Suprapubic skin (tissue), 4 donors: Measurements from ENCODE around the gene UGT1A3. TPM values are rescaled to one million over a fixed set of nuclear protein-coding genes. Genes with fewer than 3 reads are reported as not detected.

Source experiments
- DNase-seq, 2 donors: peaks; one replicate each; pipeline ENCODE4 v3.0.0-alpha.2; 2019; ENCODE audit warnings: low spot score in 2 of 2
- H3K27ac ChIP-seq: fragments of 200-600 bp; sonication (generic); one replicate; pipeline ENCODE4 v1.5.1; 2019
- H3K27me3 ChIP-seq: fragments of 200-600 bp; sonication (generic); one replicate; pipeline ENCODE4 v1.5.1; 2019
- H3K36me3 ChIP-seq: fragments of 200-600 bp; sonication (generic); one replicate; pipeline ENCODE4 v1.5.1; 2019
- H3K4me1 ChIP-seq: fragments of 200-600 bp; sonication (generic); one replicate; pipeline ENCODE4 v1.5.1; 2019
- H3K4me3 ChIP-seq: fragments of 200-600 bp; sonication (generic); one replicate; pipeline ENCODE4 v1.5.1; 2019; ENCODE audit warnings: mild to moderate bottlenecking
- H3K9me3 ChIP-seq: fragments of 200-600 bp; sonication (generic); one replicate; pipeline ENCODE4 v1.5.1; 2019
- EP300 ChIP-seq: sonication (generic); formaldehyde crosslinking; IDR thresholded peaks from one replicate; pipeline ENCODE4 v1.6.1; 2017; ENCODE audit warnings: antibody characterized with exemption
- POLR2A ChIP-seq, 2 donors: fragments of 450-650 bp; IDR thresholded peaks; one replicate each; pipeline ENCODE4 v1.6.1; 2017; ENCODE audit warnings: antibody characterized with exemption in 2 of 2, mild to moderate bottlenecking in 2 of 2, moderate library complexity in 2 of 2
- POLR2AphosphoS5 ChIP-seq, 3 donors: sonication (generic); formaldehyde crosslinking; IDR thresholded peaks; one replicate each; pipeline ENCODE4 v1.6.1; 2017; ENCODE audit warnings: antibody characterized with exemption in 3 of 3
- WGBS: methylation state at CpG from one replicate; pipeline ENCODE4 v1.1.5; 2018; 5-methylcytosine and 5-hydroxymethylcytosine counted together
- total RNA-seq, 4 donors: library from RNA; depleted of rRNA; stranded (reverse); fragments of >200 nt; gene quantifications; one replicate each; pipeline ENCODE4 v1.1.0, GENCODE V29; 2016
- TF ChIP-seq, protein P1 (sequence below), 2 donors: fragments of 200-600 bp in 1 of 2; fragments of 450-650 bp in 1 of 2; sonication (generic) in 1 of 2; IDR thresholded peaks; one replicate each; pipeline ENCODE4 v1.5.1; 2016 to 2019; ENCODE audit warnings: antibody characterized with exemption in 2 of 2, mild to moderate bottlenecking in 1 of 2, moderate library complexity in 1 of 2

The UGT1A3 gene
- total RNA-seq, 4 donors from 2014 or later: 0.98 to 3.0 TPM; not detected in 2

GRCh38 chr2:233686928-233687327, 41.9 kb upstream of the UGT1A3 start:
- TF ChIP-seq POLR2AphosphoS5 (IDR thresholded peaks at IDR 0.05) (no peak), POLR2A (IDR thresholded peaks at IDR 0.05) (no peak)
- 75% methylated on average over 5 of the region's 5 CpGs for WGBS
- Histone ChIP-seq H3K27ac (no peak overlapping the region), H3K27me3 (peaks cover 2% of the 10 kb centered on the region), H3K4me3 (no peak overlapping the region), H3K4me1 (peaks cover 8% of the 10 kb centered on the region), H3K36me3 (no peaks in the 10 kb centered on the region), H3K9me3 (no peaks in the 10 kb centered on the region)
- no peak for DNase-seq

DNA sequence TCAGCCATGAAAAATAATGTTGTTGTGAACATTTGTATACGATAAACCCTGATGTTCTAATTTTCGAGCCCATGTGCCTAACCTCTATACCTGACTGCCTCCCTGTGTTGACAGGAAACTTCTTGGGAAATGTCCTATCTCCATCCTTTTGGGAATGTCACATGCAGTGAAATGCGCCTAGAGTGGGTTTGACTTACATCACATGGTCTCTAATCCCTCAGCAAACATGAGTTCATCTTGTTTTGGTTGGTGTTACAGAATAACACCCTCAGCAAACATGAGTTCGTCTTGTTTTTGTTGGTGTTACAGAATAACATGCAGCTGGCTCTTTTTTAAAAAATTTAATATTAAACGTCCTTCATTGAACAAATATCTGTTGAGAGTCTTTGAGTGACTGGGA, 40.5 kb upstream of the UGT1A3 start:
- no peaks in the 10 kb centered on the region for H3K9me3 ChIP-seq
- no peaks in the 10 kb centered on the region for H3K36me3 ChIP-seq
- H3K4me1 ChIP-seq: peaks cover 8% of the 10 kb centered on the region
- DNase-seq: no peak
- H3K4me3 ChIP-seq: no peak overlapping the region
- H3K27ac ChIP-seq: no peak overlapping the region
- WGBS: 86% methylated on average over 5 of the region's 5 CpGs
- TF ChIP-seq POLR2A (IDR thresholded peaks at IDR 0.05) (no peak), POLR2AphosphoS5 (IDR thresholded peaks at IDR 0.05) (no peak), EP300 (no peak)
- TF ChIP-seq, protein P1, sequence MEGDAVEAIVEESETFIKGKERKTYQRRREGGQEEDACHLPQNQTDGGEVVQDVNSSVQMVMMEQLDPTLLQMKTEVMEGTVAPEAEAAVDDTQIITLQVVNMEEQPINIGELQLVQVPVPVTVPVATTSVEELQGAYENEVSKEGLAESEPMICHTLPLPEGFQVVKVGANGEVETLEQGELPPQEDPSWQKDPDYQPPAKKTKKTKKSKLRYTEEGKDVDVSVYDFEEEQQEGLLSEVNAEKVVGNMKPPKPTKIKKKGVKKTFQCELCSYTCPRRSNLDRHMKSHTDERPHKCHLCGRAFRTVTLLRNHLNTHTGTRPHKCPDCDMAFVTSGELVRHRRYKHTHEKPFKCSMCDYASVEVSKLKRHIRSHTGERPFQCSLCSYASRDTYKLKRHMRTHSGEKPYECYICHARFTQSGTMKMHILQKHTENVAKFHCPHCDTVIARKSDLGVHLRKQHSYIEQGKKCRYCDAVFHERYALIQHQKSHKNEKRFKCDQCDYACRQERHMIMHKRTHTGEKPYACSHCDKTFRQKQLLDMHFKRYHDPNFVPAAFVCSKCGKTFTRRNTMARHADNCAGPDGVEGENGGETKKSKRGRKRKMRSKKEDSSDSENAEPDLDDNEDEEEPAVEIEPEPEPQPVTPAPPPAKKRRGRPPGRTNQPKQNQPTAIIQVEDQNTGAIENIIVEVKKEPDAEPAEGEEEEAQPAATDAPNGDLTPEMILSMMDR (IDR thresholded peaks at IDR 0.05): no peak
- H3K27me3 ChIP-seq: peaks cover 2% of the 10 kb centered on the region

GRCh38 chr2:233689031-233689430, 39.8 kb upstream of the UGT1A3 start:
- no peaks in the 10 kb centered on the region for H3K36me3 ChIP-seq
- no peaks in the 10 kb centered on the region for H3K9me3 ChIP-seq
- TF ChIP-seq, protein P1 (IDR thresholded peaks at IDR 0.05): no peak
- no peak for TF ChIP-seq POLR2AphosphoS5 (IDR thresholded peaks at IDR 0.05)
- no peak for TF ChIP-seq POLR2A (IDR thresholded peaks at IDR 0.05)
- TF ChIP-seq EP300: no peak
- no peak for DNase-seq
- no peak overlapping the region for H3K27ac ChIP-seq
- H3K4me1 ChIP-seq: peaks cover 8% of the 10 kb centered on the region
- H3K27me3 ChIP-seq: peaks cover 2% of the 10 kb centered on the region
- no peak overlapping the region for H3K4me3 ChIP-seq

GRCh38 chr2:233689501-233689900, 39.3 kb upstream of the UGT1A3 start:
- TF ChIP-seq, protein P1 (IDR thresholded peaks at IDR 0.05): no peak
- TF ChIP-seq POLR2A (IDR thresholded peaks at IDR 0.05) (no peak), EP300 (no peak), POLR2AphosphoS5 (IDR thresholded peaks at IDR 0.05) (no peak)
- H3K9me3 ChIP-seq: no peaks in the 10 kb centered on the region
- peaks cover 8% of the 10 kb centered on the region for H3K4me1 ChIP-seq
- no peaks in the 10 kb centered on the region for H3K36me3 ChIP-seq
- DNase-seq: no peak
- no peak overlapping the region for H3K27ac ChIP-seq
- H3K4me3 ChIP-seq: no peak overlapping the region
- WGBS: 23% methylated on average over 3 of the region's 3 CpGs
- peaks cover 2% of the 10 kb centered on the region for H3K27me3 ChIP-seq

- no peak for DNase-seq
- Histone ChIP-seq H3K4me3 (no peak overlapping the region), H3K9me3 (no peaks in the 10 kb centered on the region), H3K27me3 (peaks cover 2% of the 10 kb centered on the region), H3K36me3 (no peaks in the 10 kb centered on the region), H3K27ac (no peak overlapping the region), H3K4me1 (peaks cover 8% of the 10 kb centered on the region)
- 54% methylated on average over 4 of the region's 4 CpGs for WGBS
- TF ChIP-seq POLR2AphosphoS5 (IDR thresholded peaks at IDR 0.05) (no peak), POLR2A (IDR thresholded peaks at IDR 0.05) (no peak), EP300 (no peak)
- TF ChIP-seq, protein P1 (IDR thresholded peaks at IDR 0.05): no peak
Measured at GRCh38 chr2:233690444-233690843, 38.4 kb upstream of the UGT1A3 start.
